ENCODE measurements around the gene KIFC1. TPM values are rescaled to one million over a fixed set of nuclear protein-coding genes. Genes with fewer than 3 reads are reported as not detected.

The KIFC1 gene

Small RNA genes within 50 kb of the gene (small RNA-seq; reads per million reads assigned to genes)
- gene RPL35AP4 (ENCODE audit: low read depth) (not detected), gene ZBTB9 (ENCODE audit: low read depth) (not detected)

Measured in mesenchymal stem cell (in vitro differentiated cells and primary cell).